Adrenal gland (tissue), 12 donors: ENCODE data around the gene HOXA3. TPM values are rescaled to one million over a fixed set of nuclear protein-coding genes. Genes with fewer than 3 reads are reported as not detected.

Source experiments
- DNase-seq, 7 donors: peaks; one replicate each; pipeline ENCODE4 v3.0.0-alpha.2; 2019 to 2020
- H3K27ac ChIP-seq, 5 donors: fragments of 200-600 bp; sonication (generic) in 4 of 5; 1 replicate in 3 of 5; 2 replicates in 2 of 5; pipeline versions ENCODE4 v1.5.1 to v1.8.0; 2016 to 2020; ENCODE audit warnings: mild to moderate bottlenecking in 1 of 5
- H3K27me3 ChIP-seq: fragments of 200-600 bp; 2 replicates; pipeline ENCODE4 v1.8.0; 2021
- H3K36me3 ChIP-seq, 2 donors: fragments of 200-600 bp; replicated peaks in 1 of 2; 1 replicate in 1 of 2; 2 replicates in 1 of 2; pipeline versions ENCODE4 v1.5.1 to v1.8.0; 2018 to 2022
- H3K4me1 ChIP-seq, 2 donors: fragments of 200-600 bp; replicated peaks in 1 of 2; 1 replicate in 1 of 2; 2 replicates in 1 of 2; pipeline versions ENCODE4 v1.5.1 to v1.8.0; 2018 to 2021
- H3K4me3 ChIP-seq, 4 donors: fragments of 200-600 bp; sonication (generic) in 3 of 4; one replicate each; pipeline ENCODE4 v1.5.1; 2016 to 2018
- H3K9me3 ChIP-seq, 3 donors: fragments of 200-600 bp; sonication (generic) in 1 of 3; replicated peaks in 1 of 3; 1 replicate in 2 of 3; 2 replicates in 1 of 3; pipeline versions ENCODE4 v1.5.1 to v1.8.0; 2016 to 2021
- POLR2A ChIP-seq, 2 donors: fragments of 450-650 bp; IDR thresholded peaks; one replicate each; pipeline ENCODE4 v1.6.1; 2017; ENCODE audit warnings: antibody characterized with exemption in 2 of 2, mild to moderate bottlenecking in 2 of 2, moderate library complexity in 1 of 2
- WGBS, 4 donors: extraction: QIAGEN DNeasy Blood & Tissue Kit in 2 of 4; methylation state at CpG; one replicate each; pipeline versions ENCODE4 v1.1.5 to v1.1.7; 2013 to 2017; 5-methylcytosine and 5-hydroxymethylcytosine counted together
- intact Hi-C, 2 donors: fragments of 100-400 bp; cut with DNase I; formaldehyde crosslinking; loops; one replicate each; pipeline versions ENCODE4 v1.14.1 to v1.15.0; 2022 to 2023
- polyA plus RNA-seq, 3 donors: library from polyadenylated mRNA; stranded (reverse); fragments of 200-250 nt in 2 of 3; fragments of 350-450 nt in 1 of 3; fragmentation: Illumina TruSeq in 1 of 3; extraction: RNeasy Lipid Tissue Mini Kit (QIAGEN cat#74804) in 1 of 3; gene quantifications; one replicate each; pipeline ENCODE4 v1.2.3, GENCODE V29; 2013 to 2014
- total RNA-seq, 9 donors: library from RNA; depleted of rRNA in 4 of 9; stranded (reverse); fragments of >200 nt in 4 of 9; fragments of 120-200 nt in 1 of 9; fragmentation: NEBNext Ultra II Directional in 1 of 9; extraction: Animal tissue kit (Norgen Biotek cat#: 25700) in 1 of 9; gene quantifications; one replicate each; pipeline versions ENCODE4 v1.1.0 to v1.2.4, GENCODE V29; 2013 to 2023
- TF ChIP-seq, protein P1 (sequence below), 6 experiments: fragments of 450-650 bp in 4 of 6; fragments of 200-600 bp in 2 of 6; sonication (generic) in 1 of 6; IDR thresholded peaks; 1 replicate in 5 of 6; 2 replicates in 1 of 6; pipeline versions ENCODE4 v1.5.1 to v1.8.0; 2016 to 2021; ENCODE audit warnings: antibody characterized with exemption in 6 of 6, mild to moderate bottlenecking in 2 of 6, moderate library complexity in 1 of 6
- donor health status: healthy with polysubstance abuse.
- donor health status: Bipolar disorder and iron deficiency.
- donor health status: DM: yes; HTN: yes; CAD: no.
- donor health status: DM: no; HTN: no; CAD: no.
- donor health status: DM: no; HTN: no; CAD: no.
- donor health status: DM: yes; HTN: yes; CAD: no.

Gene HOXA3
- total and polyA plus RNA-seq, 12 donors = 1.0 to 32.7 (median 3.8) TPM

DNA sequence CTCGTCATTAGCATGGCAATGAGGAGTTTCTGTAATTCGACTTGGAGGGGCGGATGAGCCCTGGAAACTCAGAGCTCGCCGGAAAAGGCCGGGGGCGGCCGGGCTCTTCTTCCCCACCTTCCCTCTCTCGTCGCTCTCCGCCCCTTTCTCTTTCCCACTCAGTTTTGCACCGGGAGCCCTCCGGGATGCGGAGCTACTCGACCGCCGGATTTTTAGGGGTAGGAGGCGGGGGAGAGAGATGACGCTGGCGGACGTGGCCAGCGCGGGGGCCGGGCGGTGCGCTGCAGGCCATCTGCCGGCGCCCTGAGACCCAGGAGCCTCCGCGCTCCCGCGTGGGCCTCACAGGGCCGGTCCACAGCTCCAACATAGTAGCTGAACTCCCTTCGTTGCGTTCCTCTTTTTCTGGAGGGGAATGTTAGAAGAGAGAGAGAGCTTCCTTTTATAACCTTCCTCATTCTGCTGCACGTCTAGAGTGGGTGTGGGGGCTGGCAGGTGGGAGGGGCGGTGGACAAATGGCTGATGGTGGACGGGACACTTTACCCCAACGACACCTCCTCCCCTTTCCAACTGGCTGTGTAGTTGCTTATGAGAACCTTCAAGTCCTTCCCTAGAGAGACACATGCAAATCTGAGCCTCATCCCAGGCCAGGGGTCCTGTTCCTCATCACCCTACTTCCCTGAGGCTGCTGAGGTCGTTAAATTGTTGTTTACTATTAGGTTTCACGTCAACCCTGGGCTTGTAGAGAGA, 55.4 kb downstream of the HOXA3 start:
- no peaks in the 10 kb centered on the region for H3K36me3 ChIP-seq
- no peaks in the 10 kb centered on the region for H3K9me3 ChIP-seq
- peak overlapping the region; percentile 56 to 95 (median 85) for H3K27ac ChIP-seq
- peak overlapping the region; percentile 51 to 83 (median 76) for H3K4me3 ChIP-seq
- 0 to 1% (median 1%) methylated on average over 14 to 41 of the region's 41 CpGs for WGBS, 4 donors
- H3K4me1 ChIP-seq = peaks cover 22 to 28% of the 10 kb centered on the region in 2 donors
- no peaks in the 10 kb centered on the region for H3K27me3 ChIP-seq
- peak; percentile 51 to 71 (median 58) for DNase-seq
- intact Hi-C loops = loop anchor here in 1 of 2 donors (10.0 kb wide), 1 partner anchor 232 kb away; the partner anchor contains the start of gene SKAP2
- TF ChIP-seq, protein P1, sequence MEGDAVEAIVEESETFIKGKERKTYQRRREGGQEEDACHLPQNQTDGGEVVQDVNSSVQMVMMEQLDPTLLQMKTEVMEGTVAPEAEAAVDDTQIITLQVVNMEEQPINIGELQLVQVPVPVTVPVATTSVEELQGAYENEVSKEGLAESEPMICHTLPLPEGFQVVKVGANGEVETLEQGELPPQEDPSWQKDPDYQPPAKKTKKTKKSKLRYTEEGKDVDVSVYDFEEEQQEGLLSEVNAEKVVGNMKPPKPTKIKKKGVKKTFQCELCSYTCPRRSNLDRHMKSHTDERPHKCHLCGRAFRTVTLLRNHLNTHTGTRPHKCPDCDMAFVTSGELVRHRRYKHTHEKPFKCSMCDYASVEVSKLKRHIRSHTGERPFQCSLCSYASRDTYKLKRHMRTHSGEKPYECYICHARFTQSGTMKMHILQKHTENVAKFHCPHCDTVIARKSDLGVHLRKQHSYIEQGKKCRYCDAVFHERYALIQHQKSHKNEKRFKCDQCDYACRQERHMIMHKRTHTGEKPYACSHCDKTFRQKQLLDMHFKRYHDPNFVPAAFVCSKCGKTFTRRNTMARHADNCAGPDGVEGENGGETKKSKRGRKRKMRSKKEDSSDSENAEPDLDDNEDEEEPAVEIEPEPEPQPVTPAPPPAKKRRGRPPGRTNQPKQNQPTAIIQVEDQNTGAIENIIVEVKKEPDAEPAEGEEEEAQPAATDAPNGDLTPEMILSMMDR (IDR thresholded peaks at IDR 0.05) = no peak
- TF ChIP-seq POLR2A (IDR thresholded peaks at IDR 0.05) = peak in 1 of 2 donors; percentile 42

DNA sequence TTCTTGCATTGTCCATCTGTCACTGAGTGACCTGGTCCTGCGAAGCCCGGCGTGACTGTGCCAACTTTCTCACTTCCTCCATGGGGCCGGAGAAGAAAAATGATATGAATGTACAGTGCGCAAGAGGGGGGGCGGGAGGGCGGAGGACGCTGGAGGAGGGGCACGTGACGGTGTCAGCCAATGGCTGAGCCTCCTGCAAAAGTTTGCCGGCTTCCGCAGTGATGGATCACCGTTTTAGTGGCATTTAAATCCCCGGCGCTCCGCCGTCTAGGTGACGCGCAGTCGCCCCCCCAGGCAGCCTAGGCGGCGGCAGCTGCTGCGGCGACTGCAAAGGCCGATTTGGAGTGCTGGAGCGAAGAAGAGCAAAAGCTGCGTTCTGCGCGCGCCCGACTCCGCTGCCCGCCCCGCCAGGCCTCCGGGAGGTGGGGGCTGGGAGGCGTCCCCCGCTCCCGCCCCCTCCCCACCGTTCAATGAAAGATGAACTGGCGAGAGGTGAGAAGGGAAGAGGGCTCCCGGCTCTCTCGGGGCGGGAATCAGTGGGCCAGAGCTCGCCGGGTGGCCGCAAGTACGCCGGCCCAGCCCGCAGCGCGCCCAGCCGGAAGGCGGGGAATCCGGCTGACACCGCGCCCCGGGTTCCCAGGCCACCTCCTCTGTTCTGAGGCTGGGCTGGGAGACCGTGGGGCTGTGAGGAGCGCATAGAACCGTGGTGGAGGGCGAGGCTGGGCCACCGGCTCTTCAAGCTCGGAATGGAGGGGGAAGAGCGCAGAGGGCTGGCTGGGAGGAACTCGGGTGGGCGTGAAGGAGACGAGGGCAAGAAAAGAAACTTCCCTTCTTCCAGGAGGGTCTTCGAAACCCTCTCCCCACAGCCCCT, 56.3 kb downstream of the HOXA3 start, which contains the start of gene HOXA1:
Gene HOXA1 (minus strand): TSS at position 104 of the 871 bp plus-strand sequence. CDS start 88 bp downstream, at position 16.
- DNase-seq = peak; percentile 83 to 92 (median 89)
- Histone ChIP-seq H3K9me3 (no peaks in the 10 kb centered on the region), H3K4me1 (peaks cover 22 to 26% of the 10 kb centered on the region in 2 donors), H3K27ac (peak within 1 kb of the TSS; percentile 56 to 95 (median 85)), H3K27me3 (no peaks in the 10 kb centered on the region), H3K36me3 (no peaks in the 10 kb centered on the region), H3K4me3 (peak within 1 kb of the TSS; percentile 51 to 83 (median 76))
- WGBS, 4 donors = 0 to 1% (median 1%) methylated on average over 37 to 68 of the region's 68 CpGs
- intact Hi-C loops = loop anchor here in 1 of 2 donors (10.0 kb wide), 1 partner anchor 231 kb away; the partner anchor contains the start of gene SKAP2
- TF ChIP-seq POLR2A (IDR thresholded peaks at IDR 0.05) = peak; percentile 57 to 82
- TF ChIP-seq, protein P1 (IDR thresholded peaks at IDR 0.05) = no peak

DNA sequence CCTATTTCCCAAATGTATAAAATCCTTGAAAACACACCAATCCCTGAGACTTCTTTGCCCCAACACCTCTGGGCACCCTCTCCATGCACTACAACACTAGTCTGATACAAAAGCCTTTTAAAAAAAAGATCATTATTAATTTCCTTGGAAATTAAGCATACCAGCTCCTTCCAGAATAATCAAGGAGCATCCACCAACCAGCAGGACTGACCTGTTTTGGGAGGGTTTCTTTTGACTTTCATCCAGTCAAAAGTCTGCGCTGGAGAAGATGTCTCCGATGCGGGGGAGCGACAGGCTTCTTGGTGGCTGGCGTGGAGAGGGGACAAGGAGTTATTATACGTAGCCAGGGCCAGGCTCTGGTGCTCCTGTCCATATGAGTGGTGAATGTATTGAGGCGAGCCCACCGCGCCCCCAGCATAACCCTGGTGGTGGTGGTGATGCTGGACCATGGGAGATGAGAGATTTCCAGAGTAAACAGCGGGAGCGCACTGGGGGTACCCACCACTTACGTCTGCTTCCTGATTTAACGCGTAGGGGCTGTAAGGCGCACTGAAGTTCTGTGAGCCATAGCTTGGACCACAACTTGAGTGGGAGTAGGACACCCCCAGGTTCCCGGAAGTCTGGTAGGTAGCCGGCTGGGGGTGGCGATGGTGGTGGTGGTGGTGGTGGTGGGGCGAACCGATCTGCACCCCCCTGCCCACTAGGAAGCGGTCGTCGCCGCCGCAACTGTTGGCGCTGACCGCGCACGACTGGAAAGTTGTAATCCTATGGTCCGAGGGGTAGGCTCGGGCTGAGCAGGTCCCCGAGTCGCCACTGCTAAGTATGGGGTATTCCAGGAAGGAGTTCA, 57.1 kb downstream of the HOXA3 start:
- peak in 1 of 7 donors; percentile 41 for DNase-seq
- 20 to 39% (median 27%) methylated on average over 15 to 33 of the region's 33 CpGs for WGBS, 4 donors
- intact Hi-C loops = loop anchor here in 1 of 2 donors (10.0 kb wide), 1 partner anchor 230 kb away; the partner anchor contains the start of gene SKAP2
- Histone ChIP-seq H3K9me3 (no peaks in the 10 kb centered on the region), H3K4me3 (peak overlapping the region in 2 of 4 donors; percentile 51 to 76), H3K4me1 (peaks cover 22 to 26% of the 10 kb centered on the region in 2 donors), H3K27ac (peak overlapping the region in 1 of 5 donors; percentile 95), H3K27me3 (no peaks in the 10 kb centered on the region), H3K36me3 (no peaks in the 10 kb centered on the region)
- no peak for TF ChIP-seq POLR2A (IDR thresholded peaks at IDR 0.05)
- TF ChIP-seq, protein P1 (IDR thresholded peaks at IDR 0.05) = no peak
